Esophagus squamous epithelium (tissue), 4 donors: ENCODE results near the gene NME7.
"Not testable (repeated sequence)": the region's sequence is repeated elsewhere in the genome, so short reads cannot be mapped to it uniquely, and the experiment has no call there.

ENCODE experiments used
- CTCF ChIP-seq, 6 experiments: fragments of 450-650 bp in 4 of 6; fragments of 200-600 bp in 2 of 6; sonication (generic) in 2 of 6; IDR thresholded peaks; one replicate each; pipeline ENCODE4 v1.5.1; 2016 to 2019; ENCODE audit warnings: antibody characterized with exemption in 6 of 6, mild to moderate bottlenecking in 4 of 6, moderate library complexity in 4 of 6
- POLR2A ChIP-seq, 4 donors: fragments of 450-650 bp; IDR thresholded peaks; one replicate each; pipeline ENCODE4 v1.6.1; 2017; ENCODE audit warnings: antibody characterized with exemption in 4 of 4, mild to moderate bottlenecking in 4 of 4, moderate library complexity in 3 of 4

- not testable (repeated sequence) for TF ChIP-seq CTCF, POLR2A (IDR thresholded peaks at IDR 0.05)
These were observed 25.5 kb downstream of the NME7 start for GRCh38 chr1:169342096-169342495.
